Measurements from ENCODE around the gene ZNF669.

DNA sequence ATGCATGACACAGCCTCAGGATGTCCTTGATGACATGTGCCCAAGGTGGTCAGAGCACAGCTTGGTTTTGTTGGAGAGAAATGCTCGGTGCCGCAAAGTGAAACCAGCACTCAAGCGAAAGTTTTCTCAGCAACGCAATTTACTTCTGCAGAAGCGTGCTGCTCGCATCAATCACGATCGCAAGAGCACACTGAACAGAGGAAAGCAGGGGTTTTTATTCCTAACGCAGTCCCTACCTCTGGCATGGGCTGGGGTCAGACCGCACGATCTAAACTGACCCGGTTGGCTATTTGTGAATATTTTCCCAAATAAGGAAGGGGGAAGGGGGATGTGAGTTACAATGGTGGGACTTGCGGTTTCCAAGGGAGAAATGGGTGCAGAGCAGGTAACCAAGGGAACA is 809 bp upstream of the ZNF669 start:
- TF ChIP-seq ARNTL (CRISPR knock-in tag; IDR thresholded peaks at IDR 0.05; ENCODE audit: borderline replicate concordance, low read depth): no peak
- TF ChIP-seq TCF4 (CRISPR knock-in tag; IDR thresholded peaks at IDR 0.05; ENCODE audit: borderline replicate concordance): no peak
